ENCODE data around the gene GPR37L1. TPM values are rescaled to one million over a fixed set of nuclear protein-coding genes. Genes with fewer than 3 reads are reported as not detected.
A peak's percentile ranks its signal among the peaks of the same experiment; 100 is the strongest.
"Not testable (repeated sequence)": the region's sequence is repeated elsewhere in the genome, so short reads cannot be mapped to it uniquely, and the experiment has no call there.

Gene GPR37L1
- total RNA-seq, 1 donor from 2014 or later = 0.12 TPM

DNA sequence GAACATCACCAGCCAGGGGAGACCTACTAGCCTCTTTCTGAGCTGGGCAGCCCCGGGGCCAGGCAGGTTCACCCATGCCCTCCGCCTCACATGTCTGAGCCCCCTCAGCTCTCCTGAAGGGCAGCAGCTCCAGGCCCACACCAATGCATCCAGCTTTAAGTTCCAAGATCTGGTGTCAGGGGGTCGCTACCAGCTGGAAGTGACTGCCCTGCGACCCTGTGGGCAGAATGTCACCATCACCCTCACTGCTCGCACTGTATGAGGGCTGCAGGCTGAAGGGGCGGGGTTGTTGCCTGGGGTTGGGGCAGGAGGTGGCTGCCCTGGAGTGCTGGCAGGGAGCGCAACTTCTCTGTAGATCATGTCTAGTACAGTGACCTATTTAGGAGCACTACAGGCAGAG is 46.1 kb downstream of the GPR37L1 start:
- no peak for ATAC-seq

DNA sequence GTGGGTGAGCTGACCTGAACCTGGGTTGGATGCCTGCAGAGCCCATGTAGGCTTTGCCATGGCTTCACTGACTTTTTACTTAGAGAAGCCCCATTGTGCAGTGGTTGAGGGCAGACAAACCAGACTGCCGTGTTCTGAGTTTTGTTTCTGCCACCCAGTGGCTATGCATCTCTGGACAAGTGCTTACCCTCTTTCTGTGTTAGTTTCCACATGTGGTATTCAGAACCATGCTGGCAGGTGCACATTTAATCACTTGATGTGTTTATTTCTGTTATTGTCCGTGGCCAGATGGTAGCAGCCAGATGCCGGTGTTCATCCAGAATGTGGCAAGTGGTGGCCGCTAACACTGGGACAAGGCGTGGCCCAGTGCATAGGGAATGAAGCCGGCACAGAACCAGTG is 48.0 kb downstream of the GPR37L1 start:
- no peak for ATAC-seq

DNA sequence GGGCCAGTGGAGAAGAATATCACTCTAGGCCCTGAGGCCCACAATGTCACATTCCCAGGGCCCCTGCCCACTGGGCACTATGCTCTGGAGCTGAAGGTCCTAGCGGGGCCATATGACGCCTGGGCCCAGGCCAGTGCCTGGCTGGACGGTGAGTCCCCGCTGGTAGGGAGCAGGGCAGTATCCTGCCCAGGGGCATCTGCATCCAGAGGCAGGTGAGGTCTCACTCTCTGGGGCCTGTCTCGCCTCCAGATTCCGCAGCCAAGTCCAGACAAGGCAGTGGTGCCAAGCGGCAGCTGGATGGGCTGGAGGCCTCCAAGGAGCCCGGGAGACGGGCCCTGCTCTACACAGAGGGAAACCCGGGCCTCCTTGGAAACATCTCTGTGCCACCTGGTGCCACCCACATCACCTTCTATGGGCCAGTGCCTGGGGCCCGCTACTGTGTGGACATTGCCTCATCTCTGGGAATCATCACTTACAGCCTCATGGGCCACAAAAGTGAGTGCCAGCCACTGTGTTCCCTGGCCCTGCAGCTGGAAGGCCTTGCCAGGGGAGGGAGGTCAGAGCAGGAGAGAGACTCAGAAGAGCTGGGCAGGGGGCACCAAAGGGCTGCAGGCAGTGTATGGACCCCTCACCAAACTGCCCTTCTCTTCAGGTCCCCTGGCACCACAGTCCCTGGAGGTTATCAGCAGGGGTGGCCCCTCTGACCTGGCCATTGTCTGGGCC is 48.7 kb downstream of the GPR37L1 start:
- peak; percentile 8 for ATAC-seq

DNA sequence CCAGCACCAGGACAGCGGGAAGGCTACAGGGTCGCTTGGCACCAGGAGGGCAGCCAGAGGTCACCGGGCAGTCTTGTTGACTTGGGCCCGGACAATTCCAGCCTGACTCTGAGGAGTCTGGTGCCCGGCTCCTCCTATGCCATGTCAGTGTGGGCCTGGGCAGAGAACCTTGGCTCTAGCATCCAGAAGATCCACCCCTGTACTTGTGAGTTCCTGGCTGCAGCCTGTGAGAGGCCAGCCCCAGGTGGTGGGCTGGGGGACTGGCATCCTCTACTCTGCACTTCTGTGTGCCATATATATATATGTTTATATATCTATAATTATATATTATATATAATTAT is 49.3 kb downstream of the GPR37L1 start:
- no peak for ATAC-seq

DNA sequence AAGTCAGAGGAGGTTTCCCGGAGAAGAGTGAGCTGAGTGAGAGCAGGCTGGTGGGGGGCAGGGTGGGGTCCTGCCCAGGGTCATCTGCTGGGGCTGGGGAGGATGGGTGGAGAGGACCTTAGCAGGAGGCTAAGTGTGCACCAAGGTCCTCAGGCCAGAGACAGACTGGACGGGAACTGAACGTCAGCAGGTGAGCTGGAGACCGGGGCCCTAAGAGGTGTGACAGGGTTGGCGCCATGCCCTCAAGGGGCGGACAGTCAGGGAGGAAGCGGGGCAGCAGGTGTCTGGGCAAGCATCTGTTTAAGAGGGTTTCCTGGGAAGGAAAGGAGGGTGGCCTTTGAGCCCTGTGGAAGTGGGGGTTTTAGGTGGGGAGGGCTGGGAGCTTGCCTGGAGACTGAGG is 51.3 kb downstream of the GPR37L1 start:
- ATAC-seq = no peak

- peak; percentile 14 for ATAC-seq
Measured at GRCh38 chr1:202176949-202177927, 54.5 kb downstream of the GPR37L1 start.

- no peak for ATAC-seq
Measured at GRCh38 chr1:202179828-202180750, 57.4 kb downstream of the GPR37L1 start.

- not testable (repeated sequence) for ATAC-seq
Measured at GRCh38 chr1:202180751-202181139, 58.0 kb downstream of the GPR37L1 start.

- no peak for ATAC-seq
Measured at GRCh38 chr1:202181586-202181985, 58.9 kb downstream of the GPR37L1 start.

DNA sequence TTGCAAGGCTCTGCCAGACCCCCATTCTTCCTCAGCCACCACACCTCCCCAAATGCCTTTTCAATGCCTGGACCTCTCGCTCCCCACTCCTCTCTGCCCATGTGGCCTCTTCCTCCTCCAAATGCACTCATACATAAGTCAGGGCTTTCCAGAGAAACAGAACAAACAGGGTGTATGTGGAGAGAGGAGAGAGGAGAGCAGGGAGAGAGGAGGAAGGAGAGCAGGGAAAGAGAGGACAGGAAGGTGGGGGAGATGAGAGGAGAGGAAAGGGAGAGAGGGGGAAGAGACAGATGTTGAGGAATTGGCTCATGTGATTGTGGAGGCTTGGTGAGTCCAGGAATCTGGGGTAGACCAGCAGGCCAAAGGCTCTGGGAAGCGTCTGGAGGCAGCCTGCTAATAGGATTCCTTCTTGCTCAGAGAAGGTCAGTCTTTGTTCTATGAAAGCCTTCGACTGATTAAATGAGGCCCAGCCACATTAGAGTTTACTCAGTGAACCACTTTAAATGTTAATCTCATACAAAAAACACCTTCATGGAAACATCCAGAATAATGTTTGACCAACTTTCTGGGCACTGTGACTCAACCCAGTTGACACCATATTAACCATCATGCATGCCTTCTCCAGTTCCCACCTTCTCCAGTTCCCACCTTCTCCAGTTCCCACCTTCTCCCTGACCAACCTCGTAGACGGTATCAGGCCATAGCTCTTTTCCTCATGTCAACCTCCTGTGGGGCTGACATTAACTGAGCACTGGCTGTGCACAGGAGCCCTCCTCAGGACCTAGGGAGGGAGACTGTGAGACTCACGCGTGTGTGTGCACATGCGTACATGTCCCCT is 59.5 kb downstream of the GPR37L1 start:
- no peak for ATAC-seq

Other genes with a start within 250 kb of the GPR37L1 start
- gene SHISA4, start 234.0 kb upstream of the GPR37L1 start, total RNA-seq = 1.2 TPM
- 4.1 TPM for gene LMOD1, start 176.4 kb upstream of the GPR37L1 start, total RNA-seq
- 36.3 TPM for gene TIMM17A, start 167.4 kb upstream of the GPR37L1 start, total RNA-seq
- gene RNPEP, start 140.3 kb upstream of the GPR37L1 start, total RNA-seq = 89.6 TPM
- 391 TPM for gene ELF3, start 112.3 kb upstream of the GPR37L1 start, total RNA-seq
- 38.3 TPM for gene ARL8A, start 21.8 kb downstream of the GPR37L1 start, total RNA-seq
- gene PTPN7, start 37.7 kb downstream of the GPR37L1 start, total RNA-seq = 1.2 TPM
- 2.7 TPM for gene LGR6, start 70.9 kb downstream of the GPR37L1 start, total RNA-seq
- 9.2 TPM for gene UBE2T, start 219.0 kb downstream of the GPR37L1 start, total RNA-seq
- 12.8 TPM for gene PPP1R12B, start 225.8 kb downstream of the GPR37L1 start, total RNA-seq